ENCODE data around the gene N4BP2L1.

DNA sequence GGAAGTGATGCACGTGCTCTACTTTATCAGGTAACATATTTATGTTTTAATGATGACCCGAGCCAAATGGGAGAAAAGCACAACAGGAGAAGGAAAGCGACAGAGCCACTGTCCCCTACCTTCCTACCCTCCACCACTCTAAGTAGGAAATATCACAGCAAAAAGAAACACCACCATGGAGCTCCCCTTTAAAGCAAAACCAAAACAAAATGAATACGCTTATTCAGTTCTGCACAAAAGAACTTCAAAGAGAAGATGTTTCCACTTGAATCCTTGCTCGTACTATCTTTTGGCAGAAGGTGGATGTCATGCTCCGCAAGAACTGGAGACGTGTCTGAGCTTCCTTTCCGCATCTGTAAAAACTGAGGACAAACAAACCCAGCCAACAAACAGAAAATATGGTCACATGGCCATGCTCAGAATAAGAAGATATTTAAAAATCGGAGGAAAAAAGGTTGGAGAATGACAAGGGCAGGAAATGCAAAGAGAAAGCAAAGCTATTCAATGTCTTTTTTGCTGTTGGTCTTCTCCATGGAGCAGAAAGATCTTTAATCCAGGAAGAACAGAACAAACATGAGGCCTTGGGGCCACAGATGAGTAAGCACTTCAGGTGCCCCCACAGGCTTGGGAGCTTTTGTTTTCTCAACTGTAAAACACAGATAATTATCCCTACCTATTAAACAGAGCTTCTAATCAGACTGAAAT, 19.5 kb downstream of the N4BP2L1 start:
- TF ChIP-seq, protein P1, sequence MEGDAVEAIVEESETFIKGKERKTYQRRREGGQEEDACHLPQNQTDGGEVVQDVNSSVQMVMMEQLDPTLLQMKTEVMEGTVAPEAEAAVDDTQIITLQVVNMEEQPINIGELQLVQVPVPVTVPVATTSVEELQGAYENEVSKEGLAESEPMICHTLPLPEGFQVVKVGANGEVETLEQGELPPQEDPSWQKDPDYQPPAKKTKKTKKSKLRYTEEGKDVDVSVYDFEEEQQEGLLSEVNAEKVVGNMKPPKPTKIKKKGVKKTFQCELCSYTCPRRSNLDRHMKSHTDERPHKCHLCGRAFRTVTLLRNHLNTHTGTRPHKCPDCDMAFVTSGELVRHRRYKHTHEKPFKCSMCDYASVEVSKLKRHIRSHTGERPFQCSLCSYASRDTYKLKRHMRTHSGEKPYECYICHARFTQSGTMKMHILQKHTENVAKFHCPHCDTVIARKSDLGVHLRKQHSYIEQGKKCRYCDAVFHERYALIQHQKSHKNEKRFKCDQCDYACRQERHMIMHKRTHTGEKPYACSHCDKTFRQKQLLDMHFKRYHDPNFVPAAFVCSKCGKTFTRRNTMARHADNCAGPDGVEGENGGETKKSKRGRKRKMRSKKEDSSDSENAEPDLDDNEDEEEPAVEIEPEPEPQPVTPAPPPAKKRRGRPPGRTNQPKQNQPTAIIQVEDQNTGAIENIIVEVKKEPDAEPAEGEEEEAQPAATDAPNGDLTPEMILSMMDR (IDR thresholded peaks at IDR 0.05), result no peak
- TF ChIP-seq TCF12 (IDR thresholded peaks at IDR 0.05) (no peak), POLR2AphosphoS5 (IDR thresholded peaks at IDR 0.05; ENCODE audit: low read depth, low read length) (no peak), NFIC (IDR thresholded peaks at IDR 0.05; ENCODE audit: borderline replicate concordance) (no peak), SMC3 (IDR thresholded peaks at IDR 0.05; ENCODE audit: low read depth, low read length) (no peak), EP300 (IDR thresholded peaks at IDR 0.05; ENCODE audit: borderline replicate concordance in 1 of 2, low read depth in 1 of 2, low read length in 1 of 2) (no peak), CHD2 (IDR thresholded peaks at IDR 0.05; ENCODE audit: low read length, partially characterized antibody) (no peak)
- TF ChIP-seq, protein P2, sequence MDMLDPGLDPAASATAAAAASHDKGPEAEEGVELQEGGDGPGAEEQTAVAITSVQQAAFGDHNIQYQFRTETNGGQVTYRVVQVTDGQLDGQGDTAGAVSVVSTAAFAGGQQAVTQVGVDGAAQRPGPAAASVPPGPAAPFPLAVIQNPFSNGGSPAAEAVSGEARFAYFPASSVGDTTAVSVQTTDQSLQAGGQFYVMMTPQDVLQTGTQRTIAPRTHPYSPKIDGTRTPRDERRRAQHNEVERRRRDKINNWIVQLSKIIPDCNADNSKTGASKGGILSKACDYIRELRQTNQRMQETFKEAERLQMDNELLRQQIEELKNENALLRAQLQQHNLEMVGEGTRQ (IDR thresholded peaks at IDR 0.05; ENCODE audit: borderline replicate concordance, low read depth, low read length), result no peak
- TF ChIP-seq, protein P3, sequence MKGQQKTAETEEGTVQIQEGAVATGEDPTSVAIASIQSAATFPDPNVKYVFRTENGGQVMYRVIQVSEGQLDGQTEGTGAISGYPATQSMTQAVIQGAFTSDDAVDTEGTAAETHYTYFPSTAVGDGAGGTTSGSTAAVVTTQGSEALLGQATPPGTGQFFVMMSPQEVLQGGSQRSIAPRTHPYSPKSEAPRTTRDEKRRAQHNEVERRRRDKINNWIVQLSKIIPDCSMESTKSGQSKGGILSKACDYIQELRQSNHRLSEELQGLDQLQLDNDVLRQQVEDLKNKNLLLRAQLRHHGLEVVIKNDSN (IDR thresholded peaks at IDR 0.05; ENCODE audit: borderline replicate concordance, low read depth), result no peak

Measured in SK-N-SH (cell line).